IMR-90 (cell line): ENCODE data around the gene PDE4B.

ENCODE experiments used
- BHLHE40 ChIP-seq: fragments of 150-350 bp; IDR thresholded peaks from 2 replicates; pipeline ENCODE4 v1.6.1; 2016; ENCODE audit warnings: mild to moderate bottlenecking, low read depth, low read length
- CEBPB ChIP-seq: IDR thresholded peaks from 2 replicates; pipeline ENCODE4 v1.6.1; 2012; ENCODE audit warnings: low read depth, low read length, improper control_type of control experiment
- CTCF ChIP-seq: conservative IDR thresholded peaks from 2 replicates; pipeline ENCODE4 v1.5.1; 2012; ENCODE audit warnings: mild to moderate bottlenecking, low read depth, low read length, improper control_type of control experiment
- ELK1 ChIP-seq: fragments of 150-350 bp; IDR thresholded peaks from 2 replicates; pipeline ENCODE4 v1.6.1; 2016; ENCODE audit warnings: low read depth, mild to moderate bottlenecking, low read length, moderate library complexity, borderline replicate concordance
- MXI1 ChIP-seq: IDR thresholded peaks from 2 replicates; pipeline ENCODE4 v1.6.1; 2012; ENCODE audit warnings: low read depth, mild to moderate bottlenecking, low read length, moderate library complexity, borderline replicate concordance
- POLR2A ChIP-seq: IDR thresholded peaks from 2 replicates; pipeline ENCODE4 v1.6.1; 2012; ENCODE audit warnings: mild to moderate bottlenecking, low read depth, low read length
- RCOR1 ChIP-seq: IDR thresholded peaks from 2 replicates; pipeline ENCODE4 v1.6.1; 2012; ENCODE audit warnings: mild to moderate bottlenecking, low read length, improper control_type of control experiment; ENCODE audit not compliant: insufficient replicate concordance

DNA sequence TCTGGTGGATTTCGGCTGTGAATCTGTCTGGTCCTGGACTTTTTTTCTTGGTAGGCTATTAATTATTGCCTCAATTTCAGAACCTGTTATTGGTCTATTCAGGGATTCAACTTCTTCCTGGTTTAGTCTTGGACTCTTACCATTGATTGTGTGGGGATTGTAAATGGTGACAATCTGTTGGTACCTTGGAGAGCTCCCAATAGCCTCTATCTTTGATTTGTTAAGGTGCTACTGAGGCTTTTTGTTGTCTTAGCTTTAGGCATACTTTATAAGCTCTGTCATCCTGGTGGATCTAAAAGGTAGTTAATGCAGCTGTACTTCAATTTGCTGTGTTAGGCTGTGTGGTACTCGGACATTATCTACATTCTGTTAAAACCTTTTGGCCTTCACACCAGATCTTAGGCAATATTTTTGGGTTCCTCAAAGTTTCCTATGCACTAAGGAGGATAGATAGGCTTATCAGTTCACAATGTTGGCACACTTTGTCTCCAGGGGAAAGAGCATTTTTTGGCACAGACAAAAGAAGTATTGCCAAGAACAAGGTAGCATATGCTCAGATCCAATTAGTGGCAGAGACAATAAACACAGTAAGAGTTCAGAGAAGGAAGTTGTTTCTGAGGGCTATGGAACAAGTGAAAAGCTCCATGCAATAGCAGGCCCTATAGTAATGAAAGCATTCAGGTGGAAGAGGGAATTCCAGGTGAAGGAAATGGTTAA, 230.4 kb downstream of the PDE4B start:
- TF ChIP-seq CTCF, result no peak
- TF ChIP-seq RCOR1, result no peak
- no peak for TF ChIP-seq ELK1
- TF ChIP-seq POLR2A, result no peak
- TF ChIP-seq MXI1, result no peak
- no peak for TF ChIP-seq BHLHE40
- no peak for TF ChIP-seq CEBPB
